Gastroesophageal sphincter (tissue), 4 donors: ENCODE data around the gene TRIO. TPM values are rescaled to one million over a fixed set of nuclear protein-coding genes. Genes with fewer than 3 reads are reported as not detected.

ENCODE experiments used
- ATAC-seq: fragments of 150-250 bp; one replicate; pipeline ENCODE4 v1.9.1; 2016; ENCODE audit warnings: mild to moderate bottlenecking, moderate library complexity
- H3K27ac ChIP-seq, 4 donors: fragments of 200-600 bp; sonication (generic) in 3 of 4; 1 replicate in 3 of 4; 2 replicates in 1 of 4; pipeline ENCODE4 v1.5.1; 2016 to 2019
- H3K27me3 ChIP-seq: fragments of 200-600 bp; sonication (generic); one replicate; pipeline ENCODE4 v1.5.1; 2019
- H3K36me3 ChIP-seq, 2 donors: fragments of 200-600 bp; sonication (generic); one replicate each; pipeline ENCODE4 v1.5.1; 2019; ENCODE audit warnings: control low read depth in 1 of 2
- H3K4me1 ChIP-seq, 3 donors: fragments of 200-600 bp; sonication (generic); 1 replicate in 2 of 3; 2 replicates in 1 of 3; pipeline ENCODE4 v1.5.1; 2016 to 2019; ENCODE audit warnings: control low read depth in 2 of 3
- H3K4me3 ChIP-seq, 2 donors: fragments of 200-600 bp; sonication (generic); one replicate each; pipeline ENCODE4 v1.5.1; 2019; ENCODE audit warnings: mild to moderate bottlenecking in 1 of 2, moderate library complexity in 1 of 2
- H3K9me3 ChIP-seq, 3 donors: fragments of 200-600 bp; sonication (generic); one replicate each; pipeline ENCODE4 v1.5.1; 2017 to 2019; ENCODE audit warnings: control low read depth in 2 of 3
- CTCF ChIP-seq, 4 experiments: fragments of 200-600 bp in 2 of 4; fragments of 450-650 bp in 2 of 4; sonication (generic) in 1 of 4; IDR thresholded peaks; one replicate each; pipeline ENCODE4 v1.5.1; 2017 to 2019; ENCODE audit warnings: antibody characterized with exemption in 4 of 4, mild to moderate bottlenecking in 2 of 4, moderate library complexity in 2 of 4
- EP300 ChIP-seq: sonication (generic); formaldehyde crosslinking; IDR thresholded peaks from one replicate; pipeline ENCODE4 v1.6.1; 2017; ENCODE audit warnings: antibody characterized with exemption, mild to moderate bottlenecking
- POLR2A ChIP-seq, 2 donors: fragments of 450-650 bp; IDR thresholded peaks; one replicate each; pipeline ENCODE4 v1.6.1; 2017; ENCODE audit warnings: antibody characterized with exemption in 2 of 2, mild to moderate bottlenecking in 2 of 2, moderate library complexity in 1 of 2
- POLR2AphosphoS5 ChIP-seq: sonication (generic); formaldehyde crosslinking; IDR thresholded peaks from one replicate; pipeline ENCODE4 v1.6.1; 2017; ENCODE audit warnings: antibody characterized with exemption
- WGBS, 2 donors: methylation state at CpG; one replicate each; pipeline ENCODE4 v1.1.5; 2018; ENCODE audit warnings: low coverage in 1 of 2; 5-methylcytosine and 5-hydroxymethylcytosine counted together
- total RNA-seq, 4 donors: library from RNA; depleted of rRNA; stranded (reverse); fragments of >200 nt; gene quantifications; one replicate each; pipeline ENCODE4 v1.1.0, GENCODE V29; 2016

TRIO gene
- total RNA-seq, 4 donors from 2014 or later: 69.2 to 257 (median 172) TPM

- ATAC-seq: no peak
- H3K36me3 ChIP-seq: no peaks in the 10 kb centered on the region
- H3K4me1 ChIP-seq: peaks cover 3 to 94% (median 23%) of the 10 kb centered on the region in 3 donors
- no peak overlapping the region for H3K27ac ChIP-seq
- no peak overlapping the region for H3K4me3 ChIP-seq
- no peaks in the 10 kb centered on the region for H3K9me3 ChIP-seq
- H3K27me3 ChIP-seq: no peaks in the 10 kb centered on the region
- 67 to 83% methylated on average over 2 of the region's 2 CpGs for WGBS, 2 donors
- TF ChIP-seq EP300: no peak
- no peak for TF ChIP-seq POLR2AphosphoS5
- no peak for TF ChIP-seq POLR2A (IDR thresholded peaks at IDR 0.05)
- no peak for TF ChIP-seq CTCF (IDR thresholded peaks at IDR 0.05)
Measured at GRCh38 chr5:14176888-14177287, 33.7 kb downstream of the TRIO start.

- TF ChIP-seq CTCF (IDR thresholded peaks at IDR 0.05): no peak
- no peak for TF ChIP-seq EP300
- TF ChIP-seq POLR2A (IDR thresholded peaks at IDR 0.05): no peak
- no peak for TF ChIP-seq POLR2AphosphoS5
- H3K27me3 ChIP-seq: no peaks in the 10 kb centered on the region
- H3K4me3 ChIP-seq: no peak overlapping the region
- H3K4me1 ChIP-seq: peaks cover 0 to 94% (median 21%) of the 10 kb centered on the region in 3 donors
- H3K36me3 ChIP-seq: no peaks in the 10 kb centered on the region
- no peak overlapping the region for H3K27ac ChIP-seq
- 29 to 51% methylated on average over 2 of the region's 3 CpGs for WGBS, 2 donors
- ATAC-seq: no peak
- no peaks in the 10 kb centered on the region for H3K9me3 ChIP-seq
Measured at GRCh38 chr5:14177634-14178033, 34.5 kb downstream of the TRIO start.

- no peak for TF ChIP-seq POLR2A (IDR thresholded peaks at IDR 0.05)
- no peak for TF ChIP-seq EP300
- TF ChIP-seq POLR2AphosphoS5: no peak
- no peak for TF ChIP-seq CTCF (IDR thresholded peaks at IDR 0.05)
- H3K27me3 ChIP-seq: no peaks in the 10 kb centered on the region
- ATAC-seq: no peak
- no peak overlapping the region for H3K4me3 ChIP-seq
- H3K36me3 ChIP-seq: no peaks in the 10 kb centered on the region
- H3K27ac ChIP-seq: peak overlapping the region in 2 of 4 donors; percentile 34 to 61
- no peaks in the 10 kb centered on the region for H3K9me3 ChIP-seq
- 34 to 47% methylated on average over 4 of the region's 4 CpGs for WGBS, 2 donors
- H3K4me1 ChIP-seq: peaks cover 0 to 94% (median 26%) of the 10 kb centered on the region in 3 donors
Measured at GRCh38 chr5:14178091-14178490, 34.9 kb downstream of the TRIO start.

- no peaks in the 10 kb centered on the region for H3K9me3 ChIP-seq
- H3K4me1 ChIP-seq: peaks cover 0 to 94% (median 26%) of the 10 kb centered on the region in 3 donors
- H3K27ac ChIP-seq: peak overlapping the region in 3 of 4 donors; percentile 34 to 61 (median 42)
- TF ChIP-seq POLR2AphosphoS5 (no peak), POLR2A (IDR thresholded peaks at IDR 0.05) (no peak), CTCF (IDR thresholded peaks at IDR 0.05) (no peak), EP300 (no peak)
- WGBS, 2 donors: 55% methylated on average over 6 of the region's 10 CpGs; no CpG with 5 or more reads in 1 of the 2 donors
- H3K27me3 ChIP-seq: no peaks in the 10 kb centered on the region
- H3K36me3 ChIP-seq: no peaks in the 10 kb centered on the region
- no peak overlapping the region for H3K4me3 ChIP-seq
- ATAC-seq: no peak
Measured at GRCh38 chr5:14178671-14179211, 35.6 kb downstream of the TRIO start.

GRCh38 chr5:14179446-14179845 lies 36.3 kb downstream of the TRIO start:
- H3K9me3 ChIP-seq: no peaks in the 10 kb centered on the region
- H3K4me3 ChIP-seq: no peak overlapping the region
- H3K36me3 ChIP-seq: no peaks in the 10 kb centered on the region
- H3K27me3 ChIP-seq: no peaks in the 10 kb centered on the region
- WGBS, 2 donors: 54 to 63% methylated on average over 6 of the region's 6 CpGs
- TF ChIP-seq POLR2A (IDR thresholded peaks at IDR 0.05): no peak
- no peak for TF ChIP-seq CTCF (IDR thresholded peaks at IDR 0.05)
- TF ChIP-seq POLR2AphosphoS5: no peak
- TF ChIP-seq EP300: no peak
- H3K4me1 ChIP-seq: peaks cover 0 to 94% (median 33%) of the 10 kb centered on the region in 3 donors
- no peak for ATAC-seq
- H3K27ac ChIP-seq: peak overlapping the region in 2 of 4 donors; percentile 22 to 61
